ENCODE results near the gene C1orf21.

C1orf21 gene

GRCh38 chr1:184639205-184639604 is 252.4 kb downstream of the C1orf21 start:
- Histone ChIP-seq H3K79me2 (ENCODE audit: control insufficient read depth, low read length) (no peaks in the 10 kb centered on the region), H3K4me2 (ENCODE audit: low read length) (no peak overlapping the region), H3K27me3 (ENCODE audit: control insufficient read depth, low read length) (no peaks in the 10 kb centered on the region), H3K9me2 (replicated peaks; ENCODE audit: control insufficient read depth, low read length) (no peaks in the 10 kb centered on the region), H3K4me3 (ENCODE audit: low read length) (no peak overlapping the region), H4K20me1 (ENCODE audit: control insufficient read depth, insufficient read depth, low read depth, low read length) (no peaks in the 10 kb centered on the region), H3K36me3 (ENCODE audit: control insufficient read depth, low read length) (no peaks in the 10 kb centered on the region), H3K27ac (ENCODE audit: low read depth, low read length) (no peak overlapping the region), H3F3A (ENCODE audit: control insufficient read depth, insufficient read depth) (no peaks in the 10 kb centered on the region), H3K9me3 (ENCODE audit: control insufficient read depth, insufficient read depth, low read length) (no peaks in the 10 kb centered on the region), H3K4me1 (ENCODE audit: control insufficient read depth, low read length) (no peaks in the 10 kb centered on the region)
- TF ChIP-seq EZH2phosphoT487 (IDR thresholded peaks at IDR 0.05; ENCODE audit: borderline replicate concordance, low read length) (no peak), CTCF (IDR thresholded peaks at IDR 0.05; ENCODE audit: low read depth, low read length, poor library complexity, severe bottlenecking) (no peak)

- Histone ChIP-seq H3K9me3 (ENCODE audit: control insufficient read depth, insufficient read depth, low read length) (no peaks in the 10 kb centered on the region), H3K36me3 (ENCODE audit: control insufficient read depth, low read length) (no peaks in the 10 kb centered on the region), H3K4me3 (ENCODE audit: low read length) (no peak overlapping the region), H3K4me2 (ENCODE audit: low read length) (no peak overlapping the region), H3K27ac (ENCODE audit: low read depth, low read length) (no peak overlapping the region), H3K9me2 (replicated peaks; ENCODE audit: control insufficient read depth, low read length) (no peaks in the 10 kb centered on the region), H3K79me2 (ENCODE audit: control insufficient read depth, low read length) (no peaks in the 10 kb centered on the region), H3K4me1 (ENCODE audit: control insufficient read depth, low read length) (no peaks in the 10 kb centered on the region), H3K27me3 (ENCODE audit: control insufficient read depth, low read length) (no peaks in the 10 kb centered on the region), H3F3A (ENCODE audit: control insufficient read depth, insufficient read depth) (no peaks in the 10 kb centered on the region), H4K20me1 (ENCODE audit: control insufficient read depth, insufficient read depth, low read depth, low read length) (no peaks in the 10 kb centered on the region)
- TF ChIP-seq EZH2phosphoT487 (IDR thresholded peaks at IDR 0.05; ENCODE audit: borderline replicate concordance, low read length) (no peak), CTCF (IDR thresholded peaks at IDR 0.05; ENCODE audit: low read depth, low read length, poor library complexity, severe bottlenecking) (no peak)
Measured at GRCh38 chr1:184640505-184640904, 253.7 kb downstream of the C1orf21 start.

GRCh38 chr1:184641894-184642293 is 255.1 kb downstream of the C1orf21 start:
- no peak overlapping the region for H3K27ac ChIP-seq (ENCODE audit: low read depth, low read length)
- no peaks in the 10 kb centered on the region for H3K27me3 ChIP-seq (ENCODE audit: control insufficient read depth, low read length)
- TF ChIP-seq EZH2phosphoT487 (IDR thresholded peaks at IDR 0.05; ENCODE audit: borderline replicate concordance, low read length): no peak
- no peak for TF ChIP-seq CTCF (IDR thresholded peaks at IDR 0.05; ENCODE audit: low read depth, low read length, poor library complexity, severe bottlenecking)
- no peaks in the 10 kb centered on the region for H4K20me1 ChIP-seq (ENCODE audit: control insufficient read depth, insufficient read depth, low read depth, low read length)
- no peaks in the 10 kb centered on the region for H3K4me1 ChIP-seq (ENCODE audit: control insufficient read depth, low read length)
- H3K9me3 ChIP-seq (ENCODE audit: control insufficient read depth, insufficient read depth, low read length): no peaks in the 10 kb centered on the region
- no peaks in the 10 kb centered on the region for H3K36me3 ChIP-seq (ENCODE audit: control insufficient read depth, low read length)
- no peak overlapping the region for H3K4me3 ChIP-seq (ENCODE audit: low read length)
- no peaks in the 10 kb centered on the region for H3K9me2 ChIP-seq (replicated peaks; ENCODE audit: control insufficient read depth, low read length)
- H3K4me2 ChIP-seq (ENCODE audit: low read length): no peak overlapping the region
- H3K79me2 ChIP-seq (ENCODE audit: control insufficient read depth, low read length): no peaks in the 10 kb centered on the region
- H3F3A ChIP-seq (ENCODE audit: control insufficient read depth, insufficient read depth): no peaks in the 10 kb centered on the region

- Histone ChIP-seq H3F3A (ENCODE audit: control insufficient read depth, insufficient read depth) (no peaks in the 10 kb centered on the region), H3K9me2 (replicated peaks; ENCODE audit: control insufficient read depth, low read length) (no peaks in the 10 kb centered on the region), H3K36me3 (ENCODE audit: control insufficient read depth, low read length) (no peaks in the 10 kb centered on the region), H3K4me2 (ENCODE audit: low read length) (no peak overlapping the region), H3K4me1 (ENCODE audit: control insufficient read depth, low read length) (no peaks in the 10 kb centered on the region), H3K27me3 (ENCODE audit: control insufficient read depth, low read length) (no peaks in the 10 kb centered on the region), H4K20me1 (ENCODE audit: control insufficient read depth, insufficient read depth, low read depth, low read length) (no peaks in the 10 kb centered on the region), H3K79me2 (ENCODE audit: control insufficient read depth, low read length) (no peaks in the 10 kb centered on the region), H3K27ac (ENCODE audit: low read depth, low read length) (no peak overlapping the region), H3K9me3 (ENCODE audit: control insufficient read depth, insufficient read depth, low read length) (no peaks in the 10 kb centered on the region), H3K4me3 (ENCODE audit: low read length) (no peak overlapping the region)
- TF ChIP-seq EZH2phosphoT487 (IDR thresholded peaks at IDR 0.05; ENCODE audit: borderline replicate concordance, low read length): no peak
- TF ChIP-seq CTCF (IDR thresholded peaks at IDR 0.05; ENCODE audit: low read depth, low read length, poor library complexity, severe bottlenecking): no peak
Measured at GRCh38 chr1:184643661-184644060, 256.8 kb downstream of the C1orf21 start.

Measured in DOHH2 (cell line).